Motor neuron (in vitro differentiated cells): ENCODE results near the gene RPTOR. TPM values are rescaled to one million over a fixed set of nuclear protein-coding genes. Genes with fewer than 3 reads are reported as not detected.

Experiments
- ATAC-seq, 8 experiments: fragments of 200-7000 bp; cut with Tn5 transposase; replicated peaks in 6 of 8; 2 replicates each; pipeline ENCODE4 v1.8.0; 2021; ENCODE audit warnings: mild to moderate bottlenecking in 8 of 8, moderate library complexity in 8 of 8
- H3K27ac ChIP-seq, 2 donors: fragments of 250-450 bp; sonication (Bioruptor Pico); 2 replicates each; pipeline ENCODE4 v1.9.0; 2021; ENCODE audit warnings: antibody characterized with exemption in 2 of 2, mild to moderate bottlenecking in 2 of 2, moderate library complexity in 1 of 2
- H3K4me1 ChIP-seq, 2 donors: fragments of 250-450 bp; sonication (Bioruptor Pico); replicated peaks in 1 of 2; 2 replicates each; pipeline ENCODE4 v1.6.1; 2021; ENCODE audit warnings: antibody characterized with exemption in 2 of 2, mild to moderate bottlenecking in 2 of 2, moderate library complexity in 1 of 2
- H3K4me3 ChIP-seq, 5 donors: fragments of 250-450 bp; sonication (Bioruptor Pico); 2 replicates each; pipeline ENCODE4 v1.9.0; 2021; ENCODE audit warnings: antibody characterized with exemption in 5 of 5, mild to moderate bottlenecking in 5 of 5, moderate library complexity in 4 of 5
- WGBS, 10 experiments: fragments of 450-650 bp; shearing (Covaris generic); methylation state at CpG; one replicate each; pipeline ENCODE4 v1.0.0; 2022; 5-methylcytosine and 5-hydroxymethylcytosine counted together
- in situ Hi-C, 9 experiments: fragments of 400-800 bp; cut with MboI; loops; one replicate each; pipeline ENCODE4 v1.15.0; 2021; ENCODE audit warnings: low sequenced_read_pairs in 9 of 9, low pct_unique_long_range_greater_than_20kb in 2 of 9; ENCODE audit not compliant: unreplicated experiment in 9 of 9
- total RNA-seq, 8 experiments: library from RNA; unstranded; fragments of 300-600 nt; gene quantifications; 2 replicates each; pipeline versions ENCODE4 v1.2.3 to v1.2.4, GENCODE V29; 2022

RPTOR gene
- total RNA-seq, 8 experiments from 2014 or later = 15.6 to 53.3 (median 19.2) TPM

GRCh38 chr17:80886641-80887573, 342.3 kb downstream of the RPTOR start:
- in situ Hi-C loops = no loop called here
- no peak for ATAC-seq
- Histone ChIP-seq H3K4me1 (peaks cover 0 to 10% of the 10 kb centered on the region in 2 donors), H3K27ac (no peak overlapping the region), H3K4me3 (no peak overlapping the region)
- 80 to 100% (median 90%) methylated on average over 1 to 10 of the region's 42 CpGs; no CpG with 5 or more reads in 6 of the 10 experiments for WGBS, 10 experiments

- Histone ChIP-seq H3K27ac (no peak overlapping the region), H3K4me1 (peaks cover 6 to 18% of the 10 kb centered on the region in 2 donors), H3K4me3 (no peak overlapping the region)
- no peak for ATAC-seq
- WGBS, 10 experiments = 87 to 100% (median 93%) methylated on average over 1 to 9 of the region's 10 CpGs; no CpG with 5 or more reads in 1 of the 10 experiments
- in situ Hi-C loops = no loop called here
These were observed 343.1 kb downstream of the RPTOR start for GRCh38 chr17:80887639-80888175.

GRCh38 chr17:80888276-80889160, 343.9 kb downstream of the RPTOR start:
- no peak for ATAC-seq
- 80 to 100% (median 100%) methylated on average over 1 to 9 of the region's 24 CpGs; no CpG with 5 or more reads in 3 of the 10 experiments for WGBS, 10 experiments
- Histone ChIP-seq H3K4me1 (peaks cover 6 to 23% of the 10 kb centered on the region in 2 donors), H3K4me3 (no peak overlapping the region), H3K27ac (no peak overlapping the region)
- in situ Hi-C loops = no loop called here

- in situ Hi-C loops = no loop called here
- no peak overlapping the region for H3K27ac ChIP-seq
- 50 to 100% (median 69%) methylated on average over 2 to 4 of the region's 40 CpGs; no CpG with 5 or more reads in 6 of the 10 experiments for WGBS, 10 experiments
- no peak for ATAC-seq
- H3K4me3 ChIP-seq = no peak overlapping the region
- H3K4me1 ChIP-seq = peaks cover 6 to 23% of the 10 kb centered on the region in 2 donors
These were observed 344.9 kb downstream of the RPTOR start for GRCh38 chr17:80889231-80890195.

- ATAC-seq = no peak
These were observed 345.7 kb downstream of the RPTOR start for GRCh38 chr17:80890196-80890920.

GRCh38 chr17:80890921-80891396, 346.3 kb downstream of the RPTOR start:
- Histone ChIP-seq H3K27ac (peak overlapping the region; percentile 41 to 81), H3K4me3 (no peak overlapping the region), H3K4me1 (peaks cover 6 to 23% of the 10 kb centered on the region in 2 donors)
- 70 to 100% (median 82%) methylated on average over 1 to 10 of the region's 18 CpGs; no CpG with 5 or more reads in 1 of the 10 experiments for WGBS, 10 experiments
- no peak for ATAC-seq
- in situ Hi-C loops = no loop called here

More at GRCh38 chr17:80890196-80890920, 345.7 kb downstream of the RPTOR start:
- H3K4me1 ChIP-seq = peaks cover 6 to 23% of the 10 kb centered on the region in 2 donors
- in situ Hi-C loops = no loop called here
- no peak overlapping the region for H3K4me3 ChIP-seq
- H3K27ac ChIP-seq = peak overlapping the region in 1 of 2 donors; percentile 81
- WGBS, 10 experiments = 85 to 100% (median 94%) methylated on average over 2 to 5 of the region's 31 CpGs; no CpG with 5 or more reads in 5 of the 10 experiments

GRCh38 chr17:80891397-80892018, 346.9 kb downstream of the RPTOR start:
- WGBS, 10 experiments = 25 to 100% (median 64%) methylated on average over 1 to 9 of the region's 23 CpGs; no CpG with 5 or more reads in 1 of the 10 experiments
- peak overlapping the region; percentile 41 to 81 for H3K27ac ChIP-seq
- peak in 7 of 8 experiments; percentile 45 to 59 (median 58) for ATAC-seq
- in situ Hi-C loops = no loop called here
- H3K4me1 ChIP-seq = peaks cover 6 to 23% of the 10 kb centered on the region in 2 donors
- H3K4me3 ChIP-seq = no peak overlapping the region

- WGBS, 10 experiments = 20 to 100% (median 49%) methylated on average over 1 to 11 of the region's 35 CpGs; no CpG with 5 or more reads in 2 of the 10 experiments
- H3K27ac ChIP-seq = peak overlapping the region; percentile 41 to 81
- no peak overlapping the region for H3K4me3 ChIP-seq
- H3K4me1 ChIP-seq = peaks cover 6 to 23% of the 10 kb centered on the region in 2 donors
- in situ Hi-C loops = no loop called here
- ATAC-seq = peak in 7 of 8 experiments; percentile 93 to 98 (median 94)
These were observed 347.6 kb downstream of the RPTOR start for GRCh38 chr17:80892019-80892855.

- WGBS, 10 experiments = 83 to 100% (median 94%) methylated on average over 1 to 5 of the region's 31 CpGs; no CpG with 5 or more reads in 4 of the 10 experiments
- no peak overlapping the region for H3K4me3 ChIP-seq
- H3K4me1 ChIP-seq = peaks cover 6 to 23% of the 10 kb centered on the region in 2 donors
- peak in 1 of 8 experiments; percentile 5 for ATAC-seq
- in situ Hi-C loops = no loop called here
- H3K27ac ChIP-seq = no peak overlapping the region
These were observed 348.4 kb downstream of the RPTOR start for GRCh38 chr17:80892900-80893603.
